WTC11 (cell line): ENCODE data around the gene SSR3. TPM values are rescaled to one million over a fixed set of nuclear protein-coding genes. Genes with fewer than 3 reads are reported as not detected.

ENCODE experiments used
- ATAC-seq: fragments of 200-7000 bp; cut with Tn5 transposase; 2 replicates; pipeline ENCODE4 v1.10.0; 2021; ENCODE audit warnings: mild to moderate bottlenecking, moderate library complexity
- CTCF ChIA-PET: fragments of 300-600 bp; sonication (Branson Sonifier 250); formaldehyde crosslinking; loops from one replicate; lab custom pipeline; 2021; ENCODE audit warnings: antibody characterized with exemption; lab: Charles Lee
- POLR2A ChIA-PET: fragments of 350-600 bp; sonication (Branson Sonifier 250); formaldehyde crosslinking; loops from one replicate; lab custom pipeline; 2021; ENCODE audit warnings: antibody characterized with exemption; lab: Charles Lee
- DNase-seq: peaks from one replicate; pipeline ENCODE4 v3.0.0; 2021; ENCODE audit warnings: low spot score
- H3K27ac Mint-ChIP-seq: 2 replicates; pipeline ENCODE4 v1.8.0; 2021; ENCODE audit warnings: mixed read lengths
- H3K27me3 Mint-ChIP-seq: 2 replicates; pipeline ENCODE4 v1.8.0; 2021; ENCODE audit warnings: low read depth, mild to moderate bottlenecking, moderate library complexity, mixed read lengths
- H3K36me3 Mint-ChIP-seq: 2 replicates; pipeline ENCODE4 v1.8.0; 2021; ENCODE audit warnings: mixed read lengths
- H3K4me1 Mint-ChIP-seq: 2 replicates; pipeline ENCODE4 v1.8.0; 2022; ENCODE audit warnings: mixed read lengths
- H3K4me3 Mint-ChIP-seq: 2 replicates; pipeline ENCODE4 v1.8.0; 2021; ENCODE audit warnings: mild to moderate bottlenecking, moderate library complexity, mixed read lengths
- H3K9me3 Mint-ChIP-seq: 2 replicates; pipeline ENCODE4 v1.8.0; 2021; ENCODE audit warnings: mixed read lengths
- CDX4 ChIP-seq: fragments of 250-450 bp; sonication (Bioruptor Pico); IDR thresholded peaks from 2 replicates; pipeline ENCODE4 v1.9.0; 2021; ENCODE audit warnings: moderate library complexity, mild to moderate bottlenecking, inconsistent platforms, borderline replicate concordance
- CREB1 ChIP-seq: sonication (generic); formaldehyde crosslinking; IDR thresholded peaks from 2 replicates; pipeline ENCODE4 v1.8.0; 2023; ENCODE audit warnings: mild to moderate bottlenecking, missing genetic modification reagents
- ESRRA ChIP-seq: sonication (generic); formaldehyde crosslinking; IDR thresholded peaks from 2 replicates; pipeline ENCODE4 v1.8.1; 2022; ENCODE audit warnings: mild to moderate bottlenecking, missing genetic modification reagents, borderline replicate concordance
- FOXP1 ChIP-seq: sonication (generic); formaldehyde crosslinking; IDR thresholded peaks from 2 replicates; pipeline ENCODE4 v1.8.0; 2022; ENCODE audit warnings: missing genetic modification reagents, mild to moderate bottlenecking, moderate library complexity, borderline replicate concordance
- GRHL2 ChIP-seq: fragments of 250-450 bp; sonication (Bioruptor Pico); IDR thresholded peaks from 2 replicates; pipeline ENCODE4 v1.8.0; 2022; ENCODE audit warnings: mild to moderate bottlenecking, moderate library complexity; ENCODE audit not compliant: insufficient replicate concordance, severe bottlenecking
- JAZF1 ChIP-seq: fragments of 250-450 bp; sonication (Bioruptor Pico); IDR thresholded peaks from 2 replicates; pipeline ENCODE4 v1.9.0; 2021; ENCODE audit warnings: moderate library complexity, mild to moderate bottlenecking, inconsistent platforms
- ZNF416 ChIP-seq: fragments of 250-450 bp; sonication (Bioruptor Pico); IDR thresholded peaks from 2 replicates; pipeline ENCODE4 v1.9.0; 2021; ENCODE audit warnings: mild to moderate bottlenecking, inconsistent platforms
- ZNF671 ChIP-seq: fragments of 250-450 bp; sonication (Bioruptor Pico); IDR thresholded peaks from 2 replicates; pipeline ENCODE4 v1.8.0; 2021; ENCODE audit warnings: mild to moderate bottlenecking
- total RNA-seq: library from RNA; stranded (reverse); gene quantifications from 3 replicates; pipeline ENCODE4 v1.2.3, GENCODE V29; 2021
- TF ChIP-seq, protein P1 (sequence below): fragments of 200-600 bp; IDR thresholded peaks from 2 replicates; pipeline ENCODE4 v1.8.0; 2022; ENCODE audit warnings: antibody characterized with exemption
- TF ChIP-seq, protein P2 (sequence below): sonication (generic); formaldehyde crosslinking; IDR thresholded peaks from 2 replicates; pipeline ENCODE4 v1.8.1; 2023; ENCODE audit warnings: mild to moderate bottlenecking, missing genetic modification reagents, moderate library complexity
- TF ChIP-seq, protein P3 (sequence below): sonication (generic); formaldehyde crosslinking; IDR thresholded peaks from 2 replicates; pipeline ENCODE4 v1.8.1; 2022; ENCODE audit warnings: low read depth, missing genetic modification reagents, borderline replicate concordance
- TF ChIP-seq, protein P4 (sequence below): sonication (generic); formaldehyde crosslinking; IDR thresholded peaks from 2 replicates; pipeline ENCODE4 v1.8.1; 2022; ENCODE audit warnings: mild to moderate bottlenecking, moderate library complexity, missing genetic modification reagents
- TF ChIP-seq, protein P5 (sequence below): fragments of 250-450 bp; sonication (Bioruptor Pico); IDR thresholded peaks from 2 replicates; pipeline ENCODE4 v1.9.0; 2021; ENCODE audit warnings: mild to moderate bottlenecking
- TF ChIP-seq, protein P6 (sequence below): sonication (generic); formaldehyde crosslinking; IDR thresholded peaks from 2 replicates; pipeline ENCODE4 v1.8.1; 2022; ENCODE audit warnings: low read depth, mild to moderate bottlenecking, moderate library complexity, missing genetic modification reagents, borderline replicate concordance

Gene SSR3
- total RNA-seq, 1 experiment from 2014 or later, result 162 TPM

DNA sequence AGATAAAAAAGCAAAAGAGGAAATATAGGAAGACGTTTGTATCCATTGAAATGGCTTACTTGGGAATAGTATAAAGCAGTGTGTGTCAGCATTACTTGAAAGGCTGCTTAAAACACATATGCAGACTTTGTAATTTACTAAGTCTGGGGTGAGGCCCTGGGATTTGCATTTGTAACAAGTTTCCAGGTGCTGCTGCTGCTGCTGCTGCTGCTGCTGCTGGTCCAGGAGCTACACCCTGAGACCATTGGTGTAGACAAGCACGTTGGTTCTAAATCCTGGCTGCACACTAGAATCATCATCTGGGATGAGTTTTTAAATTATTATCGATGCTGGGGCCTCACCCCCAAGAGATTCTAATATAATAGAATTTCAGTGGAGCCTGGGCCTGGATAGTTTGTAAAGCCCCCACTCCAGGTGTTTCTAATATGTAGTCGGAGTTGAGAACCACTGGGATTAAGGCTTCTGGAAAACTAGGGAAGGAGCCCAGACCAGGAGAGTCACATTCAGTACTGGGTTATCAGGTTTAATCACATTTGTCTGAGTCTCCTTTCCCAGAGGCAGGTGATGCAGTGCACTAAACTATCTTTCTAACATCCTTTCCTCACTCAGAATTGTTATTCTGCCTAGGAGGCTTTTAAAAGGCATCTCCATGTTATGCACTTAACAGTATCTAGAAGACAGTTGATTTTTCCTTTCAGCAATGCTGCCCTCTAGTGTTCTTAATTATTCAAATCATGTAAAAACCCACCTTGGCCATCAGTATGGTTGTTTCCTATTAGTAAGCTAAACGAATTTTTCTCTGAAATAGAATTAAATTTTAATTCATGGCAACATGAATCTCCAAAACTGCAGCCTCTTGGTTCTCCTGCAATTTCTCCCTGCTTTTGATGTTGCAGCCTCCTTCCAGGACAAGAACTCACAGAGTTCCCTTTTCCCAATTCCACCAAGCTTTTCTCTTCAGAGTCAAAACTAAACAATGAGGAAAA is 45.4 kb downstream of the SSR3 start:
- Mint-ChIP-seq H3K27ac (no peak overlapping the region), H3K4me3 (no peak overlapping the region), H3K9me3 (peaks cover 9% of the 10 kb centered on the region; the same call in 1 of the 2 replicates), H3K27me3 (no peaks in the 10 kb centered on the region), H3K36me3 (no peaks in the 10 kb centered on the region), H3K4me1 (peaks cover 21% of the 10 kb centered on the region)
- no peak for DNase-seq
- POLR2A ChIA-PET, result interaction anchor here (0.5 to 1.2 kb wide), 2 partner anchors 15 to 53 kb away, joined by 3 read pairs; no protein-coding TSS in a partner anchor
- TF ChIP-seq, protein P1, sequence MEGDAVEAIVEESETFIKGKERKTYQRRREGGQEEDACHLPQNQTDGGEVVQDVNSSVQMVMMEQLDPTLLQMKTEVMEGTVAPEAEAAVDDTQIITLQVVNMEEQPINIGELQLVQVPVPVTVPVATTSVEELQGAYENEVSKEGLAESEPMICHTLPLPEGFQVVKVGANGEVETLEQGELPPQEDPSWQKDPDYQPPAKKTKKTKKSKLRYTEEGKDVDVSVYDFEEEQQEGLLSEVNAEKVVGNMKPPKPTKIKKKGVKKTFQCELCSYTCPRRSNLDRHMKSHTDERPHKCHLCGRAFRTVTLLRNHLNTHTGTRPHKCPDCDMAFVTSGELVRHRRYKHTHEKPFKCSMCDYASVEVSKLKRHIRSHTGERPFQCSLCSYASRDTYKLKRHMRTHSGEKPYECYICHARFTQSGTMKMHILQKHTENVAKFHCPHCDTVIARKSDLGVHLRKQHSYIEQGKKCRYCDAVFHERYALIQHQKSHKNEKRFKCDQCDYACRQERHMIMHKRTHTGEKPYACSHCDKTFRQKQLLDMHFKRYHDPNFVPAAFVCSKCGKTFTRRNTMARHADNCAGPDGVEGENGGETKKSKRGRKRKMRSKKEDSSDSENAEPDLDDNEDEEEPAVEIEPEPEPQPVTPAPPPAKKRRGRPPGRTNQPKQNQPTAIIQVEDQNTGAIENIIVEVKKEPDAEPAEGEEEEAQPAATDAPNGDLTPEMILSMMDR, result peak; percentile 17; the same call in 1 of the 2 replicates
- TF ChIP-seq, protein P2, sequence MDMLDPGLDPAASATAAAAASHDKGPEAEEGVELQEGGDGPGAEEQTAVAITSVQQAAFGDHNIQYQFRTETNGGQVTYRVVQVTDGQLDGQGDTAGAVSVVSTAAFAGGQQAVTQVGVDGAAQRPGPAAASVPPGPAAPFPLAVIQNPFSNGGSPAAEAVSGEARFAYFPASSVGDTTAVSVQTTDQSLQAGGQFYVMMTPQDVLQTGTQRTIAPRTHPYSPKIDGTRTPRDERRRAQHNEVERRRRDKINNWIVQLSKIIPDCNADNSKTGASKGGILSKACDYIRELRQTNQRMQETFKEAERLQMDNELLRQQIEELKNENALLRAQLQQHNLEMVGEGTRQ, result no peak
- CTCF ChIA-PET, result interaction anchor here (0.6 to 3.4 kb wide), 35 partner anchors 8 to 628 kb away, joined by 3 to 33 read pairs (median 5); partner anchors contain the start of gene SSR3
- ATAC-seq, result peak; percentile 82

DNA sequence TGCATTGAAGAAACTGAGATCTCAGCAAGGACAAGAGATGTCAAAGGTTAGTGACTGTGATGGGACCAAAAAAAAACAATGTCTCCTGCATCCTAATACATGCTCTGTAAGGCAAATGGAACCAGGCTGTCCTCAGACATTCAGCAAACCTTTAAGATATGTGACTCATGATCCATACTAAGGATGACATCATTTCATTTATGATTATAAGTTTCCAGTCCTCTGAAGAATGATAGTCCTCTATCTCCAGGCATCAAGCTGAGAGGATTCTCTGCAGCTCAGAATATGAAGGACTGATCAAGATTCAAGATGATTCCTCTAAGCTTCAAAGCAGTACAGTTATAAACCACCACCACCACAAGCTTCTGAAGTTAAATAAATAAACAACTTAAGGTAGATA is 47.6 kb downstream of the SSR3 start:
- Mint-ChIP-seq H3K27ac (no peak overlapping the region), H3K27me3 (no peaks in the 10 kb centered on the region), H3K4me1 (peaks cover 14% of the 10 kb centered on the region), H3K4me3 (no peak overlapping the region), H3K9me3 (peaks cover 15% of the 10 kb centered on the region), H3K36me3 (no peaks in the 10 kb centered on the region)
- ATAC-seq (no peak), DNase-seq (no peak)
- POLR2A ChIA-PET, result no interaction called here
- TF ChIP-seq, protein P3, sequence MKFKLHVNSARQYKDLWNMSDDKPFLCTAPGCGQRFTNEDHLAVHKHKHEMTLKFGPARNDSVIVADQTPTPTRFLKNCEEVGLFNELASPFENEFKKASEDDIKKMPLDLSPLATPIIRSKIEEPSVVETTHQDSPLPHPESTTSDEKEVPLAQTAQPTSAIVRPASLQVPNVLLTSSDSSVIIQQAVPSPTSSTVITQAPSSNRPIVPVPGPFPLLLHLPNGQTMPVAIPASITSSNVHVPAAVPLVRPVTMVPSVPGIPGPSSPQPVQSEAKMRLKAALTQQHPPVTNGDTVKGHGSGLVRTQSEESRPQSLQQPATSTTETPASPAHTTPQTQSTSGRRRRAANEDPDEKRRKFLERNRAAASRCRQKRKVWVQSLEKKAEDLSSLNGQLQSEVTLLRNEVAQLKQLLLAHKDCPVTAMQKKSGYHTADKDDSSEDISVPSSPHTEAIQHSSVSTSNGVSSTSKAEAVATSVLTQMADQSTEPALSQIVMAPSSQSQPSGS (CRISPR knock-in tag), result no peak
- TF ChIP-seq JAZF1 (no peak), ZNF416 (CRISPR knock-in tag) (no peak), ESRRA (no peak), FOXP1 (CRISPR knock-in tag) (no peak)
- TF ChIP-seq, protein P4, sequence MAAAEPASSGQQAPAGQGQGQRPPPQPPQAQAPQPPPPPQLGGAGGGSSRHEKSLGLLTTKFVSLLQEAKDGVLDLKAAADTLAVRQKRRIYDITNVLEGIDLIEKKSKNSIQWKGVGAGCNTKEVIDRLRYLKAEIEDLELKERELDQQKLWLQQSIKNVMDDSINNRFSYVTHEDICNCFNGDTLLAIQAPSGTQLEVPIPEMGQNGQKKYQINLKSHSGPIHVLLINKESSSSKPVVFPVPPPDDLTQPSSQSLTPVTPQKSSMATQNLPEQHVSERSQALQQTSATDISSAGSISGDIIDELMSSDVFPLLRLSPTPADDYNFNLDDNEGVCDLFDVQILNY (CRISPR knock-in tag), result no peak
- CTCF ChIA-PET, result interaction anchor here (2.0 to 3.4 kb wide), 3 partner anchors 32 to 58 kb away, joined by 10 to 33 read pairs (median 19); no protein-coding TSS in a partner anchor

DNA sequence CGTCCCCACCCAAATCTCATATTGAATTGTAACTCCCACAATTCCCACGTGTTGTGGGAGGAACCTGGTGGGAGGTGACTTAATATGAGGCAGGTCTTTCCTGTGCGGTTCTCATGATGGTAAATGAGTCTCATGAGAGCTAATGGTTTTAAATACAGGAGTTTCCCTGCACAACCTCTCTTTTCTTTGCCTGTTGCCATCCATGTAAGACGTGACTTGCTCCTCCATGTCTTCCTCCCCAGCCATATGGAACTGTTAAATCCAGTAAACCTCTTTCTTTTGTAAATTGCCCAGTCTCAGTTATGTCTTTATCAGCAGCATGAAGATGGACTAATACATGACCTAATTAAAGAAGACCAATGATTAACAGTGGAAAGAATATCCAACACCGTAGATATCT is 56.6 kb downstream of the SSR3 start:
- ChIA-PET CTCF (no interaction called here), POLR2A (no interaction called here)
- TF ChIP-seq, protein P5, sequence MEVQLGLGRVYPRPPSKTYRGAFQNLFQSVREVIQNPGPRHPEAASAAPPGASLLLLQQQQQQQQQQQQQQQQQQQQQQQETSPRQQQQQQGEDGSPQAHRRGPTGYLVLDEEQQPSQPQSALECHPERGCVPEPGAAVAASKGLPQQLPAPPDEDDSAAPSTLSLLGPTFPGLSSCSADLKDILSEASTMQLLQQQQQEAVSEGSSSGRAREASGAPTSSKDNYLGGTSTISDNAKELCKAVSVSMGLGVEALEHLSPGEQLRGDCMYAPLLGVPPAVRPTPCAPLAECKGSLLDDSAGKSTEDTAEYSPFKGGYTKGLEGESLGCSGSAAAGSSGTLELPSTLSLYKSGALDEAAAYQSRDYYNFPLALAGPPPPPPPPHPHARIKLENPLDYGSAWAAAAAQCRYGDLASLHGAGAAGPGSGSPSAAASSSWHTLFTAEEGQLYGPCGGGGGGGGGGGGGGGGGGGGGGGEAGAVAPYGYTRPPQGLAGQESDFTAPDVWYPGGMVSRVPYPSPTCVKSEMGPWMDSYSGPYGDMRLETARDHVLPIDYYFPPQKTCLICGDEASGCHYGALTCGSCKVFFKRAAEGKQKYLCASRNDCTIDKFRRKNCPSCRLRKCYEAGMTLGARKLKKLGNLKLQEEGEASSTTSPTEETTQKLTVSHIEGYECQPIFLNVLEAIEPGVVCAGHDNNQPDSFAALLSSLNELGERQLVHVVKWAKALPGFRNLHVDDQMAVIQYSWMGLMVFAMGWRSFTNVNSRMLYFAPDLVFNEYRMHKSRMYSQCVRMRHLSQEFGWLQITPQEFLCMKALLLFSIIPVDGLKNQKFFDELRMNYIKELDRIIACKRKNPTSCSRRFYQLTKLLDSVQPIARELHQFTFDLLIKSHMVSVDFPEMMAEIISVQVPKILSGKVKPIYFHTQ (CRISPR knock-in tag), result no peak
- TF ChIP-seq CDX4 (CRISPR knock-in tag) (no peak), GRHL2 (CRISPR knock-in tag) (no peak), ZNF671 (CRISPR knock-in tag) (no peak), CREB1 (CRISPR knock-in tag) (no peak)
- TF ChIP-seq, protein P6, sequence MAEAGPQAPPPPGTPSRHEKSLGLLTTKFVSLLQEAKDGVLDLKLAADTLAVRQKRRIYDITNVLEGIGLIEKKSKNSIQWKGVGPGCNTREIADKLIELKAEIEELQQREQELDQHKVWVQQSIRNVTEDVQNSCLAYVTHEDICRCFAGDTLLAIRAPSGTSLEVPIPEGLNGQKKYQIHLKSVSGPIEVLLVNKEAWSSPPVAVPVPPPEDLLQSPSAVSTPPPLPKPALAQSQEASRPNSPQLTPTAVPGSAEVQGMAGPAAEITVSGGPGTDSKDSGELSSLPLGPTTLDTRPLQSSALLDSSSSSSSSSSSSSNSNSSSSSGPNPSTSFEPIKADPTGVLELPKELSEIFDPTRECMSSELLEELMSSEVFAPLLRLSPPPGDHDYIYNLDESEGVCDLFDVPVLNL, result no peak
- DNase-seq (no peak), ATAC-seq (no peak)
- Mint-ChIP-seq H3K27me3 (no peaks in the 10 kb centered on the region), H3K4me1 (no peaks in the 10 kb centered on the region), H3K27ac (no peak overlapping the region), H3K36me3 (peaks cover 16% of the 10 kb centered on the region), H3K9me3 (peaks cover 39% of the 10 kb centered on the region), H3K4me3 (no peak overlapping the region)
